Measurements from ENCODE around the gene EYA2. TPM values are rescaled to one million over a fixed set of nuclear protein-coding genes. Genes with fewer than 3 reads are reported as not detected.

The EYA2 gene
- total and polyA plus RNA-seq, 2 of the 4 experiments (the other 2 are of a cell fraction): 2.3 to 5.4 TPM

DNA sequence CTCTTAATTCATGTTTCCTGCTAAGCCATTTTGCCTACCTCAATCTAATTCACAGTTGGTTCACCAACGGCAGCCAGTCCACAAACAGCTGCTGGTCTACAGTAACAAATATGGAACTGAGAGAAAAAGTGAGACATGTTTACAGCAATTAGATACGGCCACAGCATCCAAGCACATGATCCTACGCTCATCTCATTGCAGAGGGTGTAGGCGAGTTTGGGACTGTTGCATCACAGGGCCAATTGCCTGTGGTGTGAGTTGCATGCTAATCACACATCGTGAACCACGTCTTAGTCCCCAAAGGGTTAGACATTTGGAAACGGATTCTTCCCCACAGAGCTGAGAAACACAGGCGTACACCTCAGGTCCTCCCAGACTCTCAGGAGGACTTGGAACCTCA is 166.9 kb downstream of the EYA2 start:
- H3K9ac ChIP-seq (ENCODE audit: low read depth, low read length): no peak overlapping the region
- no peak overlapping the region for H2BK120ac ChIP-seq (ENCODE audit: low read depth, low read length)
- ChIA-PET POLR2A (ENCODE audit: unreplicated experiment) (no interaction called here), CTCF (interaction anchor here (0.6 kb wide), 1 partner anchor 11 kb away, joined by 6 read pairs; no protein-coding TSS in a partner anchor)
- H3K4ac ChIP-seq (ENCODE audit: low read depth, low read length): no peak overlapping the region
- H2BK15ac ChIP-seq (ENCODE audit: low read depth, low read length): no peak overlapping the region
- H4K8ac ChIP-seq (ENCODE audit: low read depth in 2 of 2, low read length in 2 of 2): no peak overlapping the region
- TF ChIP-seq, protein P1, sequence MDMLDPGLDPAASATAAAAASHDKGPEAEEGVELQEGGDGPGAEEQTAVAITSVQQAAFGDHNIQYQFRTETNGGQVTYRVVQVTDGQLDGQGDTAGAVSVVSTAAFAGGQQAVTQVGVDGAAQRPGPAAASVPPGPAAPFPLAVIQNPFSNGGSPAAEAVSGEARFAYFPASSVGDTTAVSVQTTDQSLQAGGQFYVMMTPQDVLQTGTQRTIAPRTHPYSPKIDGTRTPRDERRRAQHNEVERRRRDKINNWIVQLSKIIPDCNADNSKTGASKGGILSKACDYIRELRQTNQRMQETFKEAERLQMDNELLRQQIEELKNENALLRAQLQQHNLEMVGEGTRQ (IDR thresholded peaks at IDR 0.05; ENCODE audit: low read depth, low read length): no peak
- no peak for TF ChIP-seq MAZ (IDR thresholded peaks at IDR 0.05; ENCODE audit: borderline replicate concordance, low read depth, low read length)
- no peak overlapping the region for H3K4me3 ChIP-seq (ENCODE audit: insufficient read depth, low read depth, low read length)
- H3K27ac ChIP-seq (ENCODE audit: insufficient read depth, low read length): no peak overlapping the region
- H3K9me1 ChIP-seq (ENCODE audit: insufficient read depth, low read length): no peaks in the 10 kb centered on the region
- no peak overlapping the region for H2BK5ac ChIP-seq (ENCODE audit: low read depth, low read length, poor library complexity, severe bottlenecking)
- H3K4me2 ChIP-seq (ENCODE audit: low read depth, low read length): no peak overlapping the region
- peaks cover under 1% of the 10 kb centered on the region; the same call in 1 of the 2 replicates for H3K4me1 ChIP-seq (ENCODE audit: control insufficient read depth, insufficient read depth, low read length)
- dilution Hi-C loops (cut with HindIII; ENCODE audit: low sequenced_read_pairs, unreplicated experiment) (no loop called here), intact Hi-C loops (cut with micrococcal nuclease) (no loop called here), in situ Hi-C loops (cut with MboI; ENCODE audit: low sequenced_read_pairs) (no loop called here)
- H4K5ac ChIP-seq (ENCODE audit: low read depth, low read length): no peak overlapping the region
- no peaks in the 10 kb centered on the region for H3K79me1 ChIP-seq (ENCODE audit: low read depth in 1 of 2, low read length in 2 of 2)
- DNase-seq (no peak), ATAC-seq (ENCODE audit: low read depth) (no peak)
- H3K23ac ChIP-seq (ENCODE audit: low read depth, low read length): no peak overlapping the region
- H3K56ac ChIP-seq (ENCODE audit: extremely low read depth, insufficient read depth, low read length): no peak overlapping the region
- H3K18ac ChIP-seq (ENCODE audit: low read depth, low read length): no peak overlapping the region
- H2AK9ac ChIP-seq (replicated peaks; ENCODE audit: low read depth, low read length, poor library complexity): no peak overlapping the region
- no peak overlapping the region for H2AK5ac ChIP-seq (ENCODE audit: low read depth, low read length)
- no peaks in the 10 kb centered on the region for H3K36me3 ChIP-seq (ENCODE audit: control insufficient read depth, insufficient read depth, low read length)
- no peaks in the 10 kb centered on the region for H3K9me3 ChIP-seq (ENCODE audit: control insufficient read depth, insufficient read depth, low read length)
- no peak overlapping the region for H2BK20ac ChIP-seq (ENCODE audit: low read depth, low read length)
- H3K27me3 ChIP-seq (ENCODE audit: control insufficient read depth, insufficient read depth, low read length): no peaks in the 10 kb centered on the region
- no peaks in the 10 kb centered on the region for H4K20me1 ChIP-seq (ENCODE audit: insufficient read depth, low read length)
- WGBS, 2 experiments (ENCODE audit: extremely low coverage in 2 of 2, insufficient read length in 1 of 2): 93% methylated on average over 4 of the region's 8 CpGs; no CpG with 5 or more reads in 1 of the 2 experiments
- H2AFZ ChIP-seq (replicated peaks; ENCODE audit: low read length, poor library complexity): no peak overlapping the region
- H3K14ac ChIP-seq (replicated peaks; ENCODE audit: low read depth, low read length): no peak overlapping the region
- H4K91ac ChIP-seq (ENCODE audit: insufficient read depth, low read depth, low read length): no peak overlapping the region
- BruUV-seq (replicated peaks): no TSS peak

All from IMR-90 (cell line).